Muscle of back (tissue), 11 donors: ENCODE data around the gene MUL1. TPM values are rescaled to one million over a fixed set of nuclear protein-coding genes. Genes with fewer than 3 reads are reported as not detected.

Source experiments
- DNase-seq, 3 donors: peaks; one replicate each; pipeline versions ENCODE4 v3.0.0 to v3.0.0-alpha.2; 2013
- polyA plus RNA-seq, 10 donors: library from polyadenylated mRNA; unstranded; fragments of 120-200 nt; gene quantifications; one replicate each; pipeline ENCODE4 v1.2.1, GENCODE V29; 2013; ENCODE audit not compliant: insufficient read length in 10 of 10

MUL1 gene
- polyA plus RNA-seq, 10 donors = 16.9 to 23.7 (median 18.8) TPM

- peak in 1 of 3 donors; percentile 79 for DNase-seq
Measured at GRCh38 chr1:20486457-20487235, 21.3 kb downstream of the MUL1 start.

DNA sequence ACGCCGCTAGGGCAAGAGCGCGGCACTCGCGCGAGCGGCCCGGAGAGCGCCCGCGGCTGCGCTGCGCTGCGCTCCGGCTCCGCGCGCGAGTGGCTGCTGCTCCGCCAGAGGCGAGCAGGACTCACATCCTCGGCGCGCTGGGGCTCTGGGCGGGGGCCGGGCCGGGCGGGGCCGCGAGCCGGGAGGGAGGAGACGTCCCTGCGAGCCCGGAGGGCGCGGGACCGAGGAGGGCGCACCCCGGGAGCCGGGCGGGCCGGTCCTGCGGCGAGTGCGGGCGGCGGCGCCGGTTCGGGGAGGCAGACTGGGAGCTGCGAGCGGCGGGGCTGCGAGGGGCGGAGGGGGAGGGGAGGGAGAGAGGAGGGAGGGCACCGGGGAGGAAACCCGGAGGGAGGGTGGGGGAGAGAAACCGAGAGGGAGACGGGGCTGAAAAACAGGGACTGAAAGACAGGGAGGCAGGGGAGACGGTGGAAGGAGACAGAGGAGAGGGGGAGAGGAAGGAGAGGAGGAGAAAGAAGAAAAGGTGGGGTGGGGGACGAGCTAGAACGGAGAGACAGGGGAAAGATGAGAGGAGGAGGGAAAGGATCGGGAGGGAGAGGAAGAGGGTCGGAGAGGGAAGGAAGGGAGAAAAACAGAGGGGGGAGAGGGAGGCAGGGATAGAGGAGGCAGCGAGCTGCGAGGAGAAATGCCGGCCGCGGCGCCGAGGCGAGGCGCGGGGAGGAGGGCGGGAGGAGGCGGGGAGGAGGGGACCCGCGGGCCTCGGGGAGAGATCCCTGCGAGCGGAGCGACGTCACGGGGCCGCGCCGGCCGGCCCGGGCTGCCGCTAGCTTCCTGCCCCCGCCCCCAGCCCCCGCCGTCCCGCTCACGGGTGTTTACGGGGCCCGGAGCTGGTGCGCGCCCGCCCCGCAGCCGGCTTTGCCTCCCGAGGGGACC lies 22.2 kb downstream of the MUL1 start, which contains the start of gene CAMK2N1:
Gene CAMK2N1 (minus strand): TSS at position 684 of the 930 bp plus-strand sequence. CDS start 831 bp downstream, outside the sequence.
- peak in 1 of 3 donors; percentile 73 for DNase-seq

- peak in 1 of 3 donors; percentile 50 for DNase-seq
Measured at GRCh38 chr1:20484519-20485462, 23.2 kb downstream of the MUL1 start.

- DNase-seq = peak in 1 of 3 donors; percentile 58
Measured at GRCh38 chr1:20483833-20484518, 24.0 kb downstream of the MUL1 start.

DNA sequence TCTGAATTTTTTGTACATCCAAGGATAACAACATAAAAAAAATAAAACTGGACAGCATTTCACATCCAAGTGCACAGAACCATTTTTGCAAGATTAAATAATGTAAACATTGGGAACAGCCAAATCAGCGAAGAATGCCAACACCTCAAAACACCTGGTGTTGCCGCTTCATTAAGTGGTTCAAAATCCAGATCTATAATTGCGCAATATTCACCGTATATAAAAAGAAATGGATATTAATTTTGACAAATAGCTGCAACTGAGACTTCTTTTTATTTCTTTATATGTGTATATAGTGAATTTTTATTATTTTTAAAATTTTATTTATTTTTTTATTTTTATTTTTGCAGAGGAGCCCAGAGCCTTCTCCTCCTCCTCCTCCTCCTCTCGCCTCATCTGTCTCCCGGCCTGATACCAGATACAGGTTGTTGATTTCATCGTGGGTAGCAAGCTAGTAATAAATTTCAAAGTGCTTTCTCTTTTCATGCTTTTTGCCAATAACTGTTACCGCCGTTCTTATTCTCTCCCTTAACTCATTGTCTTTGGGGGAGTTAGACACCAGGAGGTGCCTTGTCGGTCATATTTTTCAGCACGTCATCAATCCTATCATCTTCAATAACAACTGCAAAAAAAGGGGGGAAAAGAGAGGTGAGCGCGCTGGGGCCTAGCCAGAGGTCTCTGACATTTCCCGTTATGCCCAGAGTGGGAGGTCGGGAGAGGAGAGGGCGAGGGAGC lies 24.7 kb downstream of the MUL1 start:
- DNase-seq = no peak

- no peak for DNase-seq
Measured at GRCh38 chr1:20481643-20482498, 26.1 kb downstream of the MUL1 start.

GRCh38 chr1:20480951-20481617 lies 26.9 kb downstream of the MUL1 start:
- no peak for DNase-seq

- no peak for DNase-seq
Measured at GRCh38 chr1:20480243-20480944, 27.6 kb downstream of the MUL1 start.

DNA sequence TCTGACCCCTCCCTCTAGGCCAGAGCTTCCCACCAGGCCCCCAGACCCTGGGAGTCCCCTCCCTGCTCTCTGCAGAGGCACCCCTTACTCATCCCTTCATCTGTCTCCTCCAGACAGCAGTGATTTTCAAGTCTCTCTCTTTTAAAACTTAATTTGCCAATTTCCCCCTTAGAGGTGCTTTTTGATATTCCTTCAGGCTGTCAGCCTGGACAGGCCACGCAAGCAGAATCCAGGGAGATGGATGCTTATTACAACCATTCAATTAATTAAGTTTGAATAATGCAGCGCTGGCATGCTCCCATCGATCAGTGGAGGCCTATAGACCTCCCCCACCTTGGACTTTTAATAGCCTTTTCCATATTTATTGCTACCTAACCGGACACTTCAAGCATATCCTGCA lies 28.1 kb downstream of the MUL1 start:
- no peak for DNase-seq

DNA sequence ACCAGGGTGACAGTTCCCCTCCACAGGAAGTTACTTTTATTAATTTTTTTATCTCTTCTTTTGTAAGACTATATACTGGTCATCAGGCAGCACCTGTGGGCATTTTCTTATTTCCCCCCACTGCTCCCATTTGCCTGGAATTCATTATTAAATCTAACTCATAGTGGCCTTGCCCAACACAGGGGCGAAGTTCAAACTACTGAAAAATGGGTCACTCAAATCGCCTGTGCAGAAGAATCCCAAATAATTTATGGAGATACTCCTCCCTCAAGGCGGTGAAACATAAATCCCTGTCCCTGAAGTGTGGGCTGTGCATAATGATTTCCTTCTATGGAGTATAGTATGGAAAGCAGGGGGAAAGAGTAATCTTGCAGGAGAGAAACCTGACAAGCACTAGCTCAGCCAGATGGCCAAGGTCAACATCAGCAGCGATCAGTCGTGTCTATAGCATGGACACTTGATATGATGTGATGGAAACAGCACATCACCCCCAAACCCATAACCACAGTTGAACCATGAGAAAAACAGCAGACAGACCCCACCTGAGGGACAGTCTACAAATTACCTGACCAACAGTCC lies 29.8 kb downstream of the MUL1 start:
- no peak for DNase-seq

DNA sequence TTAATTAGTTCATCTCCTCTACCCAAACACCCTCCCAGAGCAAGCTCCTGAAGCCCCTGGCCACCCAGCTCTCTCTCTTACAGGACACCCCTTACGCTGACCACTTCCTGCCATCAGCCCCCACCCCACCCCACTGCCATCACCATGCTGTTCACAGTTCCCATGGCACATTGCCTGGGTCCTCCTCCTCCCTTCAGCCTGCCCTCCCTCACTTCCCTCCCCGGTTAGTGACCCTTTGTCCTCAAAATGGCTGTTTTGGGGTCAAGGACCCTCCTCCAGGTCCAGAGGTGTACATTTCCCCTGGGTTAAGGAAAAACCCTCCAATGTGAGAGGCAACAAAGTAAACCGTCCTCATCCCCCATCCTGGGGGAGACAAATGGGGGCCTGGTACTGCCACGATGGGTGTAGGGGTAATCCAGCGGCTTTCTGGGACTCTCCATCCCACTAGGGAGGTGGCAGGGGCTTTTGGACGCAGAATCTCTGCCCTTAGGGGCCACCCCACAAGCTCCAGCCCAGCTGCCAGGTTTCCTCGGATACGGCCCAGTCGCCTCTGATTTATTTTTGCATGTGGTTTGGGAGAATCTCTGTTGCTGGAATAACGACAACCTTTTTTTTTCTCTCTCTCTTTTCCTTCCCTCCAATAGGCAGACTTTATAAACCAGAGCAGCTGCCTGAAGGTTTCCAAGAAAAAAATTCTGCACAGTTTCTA lies 30.4 kb downstream of the MUL1 start:
- peak in 1 of 3 donors; percentile 76 for DNase-seq

GRCh38 chr1:20476265-20477038 lies 31.5 kb downstream of the MUL1 start:
- peak in 1 of 3 donors; percentile 49 for DNase-seq

GRCh38 chr1:20474996-20475395 lies 33.0 kb downstream of the MUL1 start:
- DNase-seq = no peak

DNA sequence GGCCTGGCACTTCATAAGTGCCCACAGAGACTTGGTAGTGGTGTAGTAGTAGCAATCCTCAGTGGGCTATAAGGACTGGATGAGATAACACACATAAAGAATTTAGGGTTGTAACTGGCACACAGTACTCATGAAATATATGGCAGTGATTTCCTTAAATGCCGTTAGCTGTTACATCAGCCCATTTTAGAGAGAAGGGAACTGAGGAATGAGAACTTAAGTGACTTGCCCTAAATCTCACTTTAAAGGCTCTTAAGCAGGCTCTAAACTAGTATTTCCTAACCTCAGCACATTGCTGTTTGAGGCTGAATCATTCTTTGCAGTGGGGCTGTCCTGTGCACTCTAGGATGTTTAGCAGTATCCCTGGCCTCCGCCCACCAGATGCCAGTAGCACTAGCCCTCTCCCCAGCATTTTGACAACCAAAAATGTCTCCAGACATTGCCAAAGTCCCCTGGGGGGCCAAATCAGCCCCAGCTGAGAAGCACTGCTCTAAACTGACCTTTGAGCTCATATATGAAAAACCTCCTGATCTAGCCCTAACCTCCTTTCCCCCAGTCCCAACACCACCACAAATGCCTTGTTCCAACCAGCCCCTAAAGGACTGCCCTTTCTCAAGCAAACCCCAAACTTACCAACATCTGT lies 33.5 kb downstream of the MUL1 start:
- DNase-seq = no peak

DNA sequence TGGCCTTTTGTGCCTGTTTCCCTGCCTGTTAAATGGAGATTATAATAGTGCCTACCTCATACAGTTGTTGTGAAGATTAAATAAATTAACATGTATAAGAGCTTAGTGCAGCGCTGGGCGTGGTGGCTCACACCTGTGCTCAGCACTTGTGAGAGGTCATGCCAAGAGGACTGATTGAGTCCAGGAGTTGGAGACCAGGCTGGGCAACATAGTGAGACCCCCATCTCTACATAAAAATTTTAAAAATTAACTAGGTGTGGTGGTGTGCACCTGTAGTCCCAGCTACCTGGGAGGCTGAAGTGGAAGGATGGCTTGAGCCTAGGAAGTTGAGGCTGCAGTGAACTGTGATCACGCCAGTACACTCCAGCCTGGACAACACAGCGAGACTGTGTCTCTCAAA lies 34.1 kb downstream of the MUL1 start:
- DNase-seq = no peak
